Effector memory CD4-positive, alpha-beta T cell (primary cell): Measurements from ENCODE around the gene CCR3.

Source experiments
- DNase-seq, 3 donors: peaks; one replicate each; pipeline ENCODE4 v3.0.0-alpha.2; 2020
- H3K27ac ChIP-seq: 2 replicates; pipeline ENCODE4 v1.7.0; 2013; ENCODE audit warnings: mild to moderate bottlenecking, low read length, moderate library complexity; ENCODE audit not compliant: insufficient read depth, poor library complexity, severe bottlenecking
- H3K27me3 ChIP-seq: replicated peaks from 2 replicates; pipeline ENCODE4 v1.7.0; 2013; ENCODE audit warnings: mild to moderate bottlenecking, low read length; ENCODE audit not compliant: insufficient read depth, control insufficient read depth, poor library complexity, severe bottlenecking
- H3K36me3 ChIP-seq: 2 replicates; pipeline ENCODE4 v1.7.0; 2013; ENCODE audit warnings: mild to moderate bottlenecking, low read length, moderate library complexity; ENCODE audit not compliant: control insufficient read depth, insufficient read depth
- H3K4me1 ChIP-seq: 2 replicates; pipeline ENCODE4 v1.7.0; 2013; ENCODE audit warnings: low read length, mild to moderate bottlenecking; ENCODE audit not compliant: control insufficient read depth, insufficient read depth, poor library complexity, severe bottlenecking
- H3K4me3 ChIP-seq: 2 replicates; pipeline ENCODE4 v1.7.0; 2013; ENCODE audit warnings: low read length, low read depth, mild to moderate bottlenecking; ENCODE audit not compliant: insufficient read depth, poor library complexity, severe bottlenecking
- H3K9me3 ChIP-seq: 2 replicates; pipeline ENCODE4 v1.7.0; 2013; ENCODE audit warnings: mild to moderate bottlenecking, low read length, moderate library complexity; ENCODE audit not compliant: control insufficient read depth

CCR3 gene

DNA sequence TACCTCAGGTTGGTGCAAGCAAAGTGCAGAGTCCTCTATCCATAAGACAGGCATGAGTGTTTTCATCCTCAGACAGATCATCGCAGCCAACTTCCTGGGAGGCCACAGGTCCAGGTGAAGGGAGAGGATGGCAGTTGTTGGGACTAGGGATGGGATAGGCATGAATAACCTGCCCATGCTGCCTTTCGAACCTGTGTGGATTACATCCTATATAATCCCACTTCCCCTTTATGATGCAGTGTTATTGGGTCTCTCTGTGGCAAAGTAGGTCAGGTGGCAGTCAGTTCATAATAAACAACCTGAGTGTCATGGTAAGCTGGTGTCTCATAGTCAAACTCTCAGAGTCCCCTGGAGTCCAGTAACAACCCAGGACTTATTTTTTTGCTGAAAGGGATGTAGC lies 40.4 kb downstream of the CCR3 start:
- Histone ChIP-seq H3K27ac (peak overlapping the region; percentile 31), H3K4me1 (peaks cover 63% of the 10 kb centered on the region), H3K36me3 (no peaks in the 10 kb centered on the region), H3K4me3 (no peak overlapping the region), H3K9me3 (no peaks in the 10 kb centered on the region), H3K27me3 (no peaks in the 10 kb centered on the region)
- no peak for DNase-seq

DNA sequence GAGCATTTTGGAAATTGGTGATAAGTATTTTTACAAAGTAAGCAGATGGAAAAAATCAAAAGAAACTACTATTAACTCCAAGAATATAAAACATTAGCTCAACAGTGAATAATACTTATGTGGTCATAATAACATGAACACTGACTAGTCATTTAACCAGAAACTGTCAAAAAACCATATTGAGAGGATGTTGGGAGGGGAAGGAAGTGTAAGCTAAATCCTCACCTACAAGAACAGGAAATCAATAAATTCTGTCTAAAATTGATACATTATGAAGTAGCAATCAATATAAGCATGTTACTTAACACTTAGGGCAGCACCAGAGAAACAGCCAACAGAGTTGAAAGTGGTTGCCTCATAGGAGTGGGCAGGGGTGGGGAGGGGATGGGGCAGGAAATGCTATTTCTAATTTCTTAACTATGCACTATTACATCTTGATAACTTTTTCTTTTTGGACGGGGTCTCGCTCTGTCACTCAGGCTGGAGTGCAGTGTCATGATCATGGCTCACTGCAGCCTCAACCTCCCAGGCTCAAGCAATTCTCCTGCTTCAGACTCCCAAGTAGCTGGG lies 41.7 kb downstream of the CCR3 start:
- Histone ChIP-seq H3K4me3 (no peak overlapping the region), H3K27me3 (no peaks in the 10 kb centered on the region), H3K4me1 (peaks cover 63% of the 10 kb centered on the region), H3K9me3 (no peaks in the 10 kb centered on the region), H3K27ac (peak overlapping the region; percentile 38), H3K36me3 (no peaks in the 10 kb centered on the region)
- no peak for DNase-seq

DNA sequence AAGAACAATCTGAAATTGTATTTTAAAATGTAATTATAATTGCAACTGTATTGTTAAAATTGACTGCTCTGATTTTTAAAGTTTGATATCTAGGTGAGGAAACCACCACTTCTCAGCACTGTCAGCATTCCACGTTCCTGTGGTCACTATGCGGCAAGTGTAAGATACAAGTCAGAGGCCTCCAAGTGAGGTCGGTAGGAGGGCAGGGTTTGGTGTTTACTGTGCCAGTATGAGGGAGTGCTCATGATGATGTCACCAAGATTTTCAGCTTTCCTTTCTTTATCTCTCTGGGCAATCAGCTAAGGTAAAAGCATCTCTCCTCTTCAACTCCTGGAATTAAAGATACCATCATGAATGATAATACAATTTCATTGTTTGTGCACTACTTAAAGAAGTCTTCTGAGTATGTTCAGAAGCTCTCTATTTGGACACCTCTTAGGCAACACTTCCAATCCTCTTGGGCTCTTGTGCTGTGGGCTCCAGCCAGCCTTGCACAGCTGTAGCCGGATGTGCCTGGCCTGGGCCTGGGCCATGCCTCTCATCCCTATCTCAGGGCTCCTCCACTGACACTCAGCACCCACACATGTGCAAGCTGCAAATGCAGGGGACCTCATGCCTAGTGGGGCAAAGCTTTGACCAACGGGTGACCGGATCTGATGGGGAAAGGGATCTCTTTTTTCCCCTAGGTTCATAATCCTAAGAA lies 42.9 kb downstream of the CCR3 start:
- no peaks in the 10 kb centered on the region for H3K27me3 ChIP-seq
- DNase-seq, result peak; percentile 47 to 63 (median 48)
- no peaks in the 10 kb centered on the region for H3K36me3 ChIP-seq
- H3K9me3 ChIP-seq, result no peaks in the 10 kb centered on the region
- peaks cover 60% of the 10 kb centered on the region for H3K4me1 ChIP-seq
- H3K27ac ChIP-seq, result peak overlapping the region; percentile 52
- no peak overlapping the region for H3K4me3 ChIP-seq

DNA sequence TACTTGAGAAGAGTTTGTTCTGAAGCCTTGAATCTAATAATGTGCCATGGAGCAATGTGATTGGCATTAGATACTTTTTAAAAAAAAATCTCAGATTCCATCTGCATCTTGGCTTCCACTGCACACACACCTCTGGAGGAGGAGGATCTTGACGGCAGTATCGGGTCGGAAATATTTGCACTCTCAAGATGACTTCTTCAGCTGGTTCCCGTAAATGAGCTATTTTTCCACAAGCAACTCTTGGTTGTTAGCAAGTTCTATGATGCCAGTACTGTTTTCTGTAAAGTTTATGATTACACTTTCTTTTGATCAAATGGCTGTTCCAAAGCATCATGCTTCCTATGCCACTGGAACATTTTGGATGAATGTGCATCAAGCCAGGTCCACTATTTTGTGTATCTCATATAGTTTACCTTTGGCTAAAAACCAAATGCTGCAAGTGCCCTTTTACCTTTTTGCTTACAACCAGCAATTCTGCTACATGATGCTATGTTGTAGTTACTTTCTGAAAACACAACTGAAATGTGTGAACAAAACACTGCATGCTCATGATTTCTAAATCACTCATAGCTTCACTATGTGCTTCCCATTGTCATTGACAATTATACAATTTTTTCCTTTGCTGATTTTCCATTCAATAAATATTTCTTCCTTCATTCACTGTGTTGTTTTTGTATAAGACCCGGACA lies 43.8 kb downstream of the CCR3 start:
- no peak for DNase-seq
- Histone ChIP-seq H3K27ac (no peak overlapping the region), H3K4me1 (peaks cover 51% of the 10 kb centered on the region), H3K27me3 (no peaks in the 10 kb centered on the region), H3K9me3 (no peaks in the 10 kb centered on the region), H3K4me3 (no peak overlapping the region), H3K36me3 (no peaks in the 10 kb centered on the region)

DNA sequence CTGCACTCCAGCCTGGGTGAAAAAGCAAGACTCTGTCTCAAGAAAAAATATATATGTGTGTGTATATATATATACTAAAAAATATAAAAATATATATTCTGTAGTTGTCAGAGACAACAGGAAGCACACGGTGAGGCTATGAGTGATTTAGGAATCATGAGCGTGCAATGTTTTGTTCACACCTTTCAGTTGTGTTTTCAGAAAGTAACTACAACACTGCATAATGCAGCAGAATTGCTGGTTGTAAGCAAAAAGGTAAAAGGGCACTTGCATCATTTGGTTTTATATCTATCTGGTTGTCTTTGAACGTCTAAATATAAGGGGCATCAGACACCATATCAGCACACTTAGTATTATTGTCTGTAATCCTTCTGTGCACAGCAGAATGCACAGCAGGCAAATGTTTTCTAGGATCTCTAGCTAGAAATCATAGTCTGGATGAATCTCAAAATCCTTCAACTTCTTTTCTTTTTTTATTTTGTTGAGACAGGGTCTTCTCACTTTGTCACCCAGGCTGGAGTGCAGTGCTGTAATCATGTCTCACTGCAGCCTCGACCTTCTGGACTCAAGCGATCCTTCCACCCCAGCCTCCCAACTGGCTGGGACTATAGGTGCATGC lies 44.8 kb downstream of the CCR3 start:
- H3K36me3 ChIP-seq, result no peaks in the 10 kb centered on the region
- H3K4me3 ChIP-seq, result no peak overlapping the region
- H3K27ac ChIP-seq, result no peak overlapping the region
- H3K9me3 ChIP-seq, result no peaks in the 10 kb centered on the region
- DNase-seq, result no peak
- H3K4me1 ChIP-seq, result peaks cover 43% of the 10 kb centered on the region
- H3K27me3 ChIP-seq, result no peaks in the 10 kb centered on the region

DNA sequence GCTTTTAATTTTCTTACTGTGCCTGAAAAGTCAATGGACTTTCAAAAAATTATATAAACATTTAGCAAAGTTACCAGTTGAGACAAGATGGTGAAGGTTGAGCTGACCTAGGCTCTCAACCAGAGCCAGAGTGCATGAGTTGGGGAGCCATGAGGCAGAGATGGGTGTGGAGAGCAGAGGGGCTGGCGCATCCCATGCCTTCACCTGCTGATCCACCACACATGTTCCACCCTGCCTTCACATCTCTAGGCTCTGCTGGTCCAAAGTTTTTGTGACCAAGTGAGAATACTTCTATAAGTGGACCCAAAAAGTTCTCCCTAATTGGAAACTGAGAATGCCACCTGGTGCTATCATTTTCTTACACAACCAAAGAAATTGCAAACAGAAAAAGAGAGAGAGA lies 47.3 kb downstream of the CCR3 start:
- Histone ChIP-seq H3K4me1 (peaks cover 33% of the 10 kb centered on the region), H3K36me3 (no peaks in the 10 kb centered on the region), H3K27ac (no peak overlapping the region), H3K9me3 (no peaks in the 10 kb centered on the region), H3K27me3 (no peaks in the 10 kb centered on the region), H3K4me3 (no peak overlapping the region)
- no peak for DNase-seq

DNA sequence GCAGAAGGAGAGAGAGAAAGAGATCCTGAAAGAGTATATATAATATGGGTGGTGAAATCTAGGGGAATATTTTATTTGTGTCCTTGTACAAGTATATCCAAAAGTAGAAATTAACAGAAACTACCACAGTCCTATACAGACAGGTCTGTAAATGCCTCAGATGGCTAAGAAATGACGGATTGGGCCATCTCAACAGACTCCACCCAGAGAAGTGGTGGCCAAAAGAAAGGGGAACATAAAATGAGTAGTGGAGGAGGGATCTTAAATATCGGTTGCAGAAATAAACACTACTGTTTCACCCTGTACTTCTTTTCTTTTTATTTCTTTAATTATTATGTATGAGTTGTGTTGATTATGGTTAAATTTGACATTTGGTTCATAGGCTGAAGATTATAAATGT lies 47.7 kb downstream of the CCR3 start:
- H3K36me3 ChIP-seq, result no peaks in the 10 kb centered on the region
- no peak overlapping the region for H3K4me3 ChIP-seq
- peaks cover 30% of the 10 kb centered on the region for H3K4me1 ChIP-seq
- DNase-seq, result no peak
- H3K27me3 ChIP-seq, result no peaks in the 10 kb centered on the region
- H3K27ac ChIP-seq, result no peak overlapping the region
- no peaks in the 10 kb centered on the region for H3K9me3 ChIP-seq

DNA sequence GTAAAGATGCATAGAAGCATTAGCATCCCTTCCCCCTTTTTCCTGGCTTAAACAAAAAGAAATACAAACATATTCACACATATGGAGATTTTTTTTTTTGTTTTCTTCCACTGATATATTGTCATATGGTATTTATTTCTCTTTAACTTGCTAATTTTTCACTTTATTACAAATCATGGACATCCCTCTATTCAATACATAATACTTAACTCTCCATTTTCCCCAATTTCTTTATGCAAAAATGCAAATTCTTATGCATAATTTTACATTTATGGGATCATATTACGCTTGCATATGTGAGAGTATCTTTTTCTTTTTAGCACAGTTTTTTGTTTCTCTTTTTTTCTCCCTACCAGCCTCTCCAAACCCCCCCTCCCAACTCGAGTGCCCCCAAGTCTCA lies 48.8 kb downstream of the CCR3 start:
- H3K9me3 ChIP-seq, result no peaks in the 10 kb centered on the region
- no peaks in the 10 kb centered on the region for H3K27me3 ChIP-seq
- H3K27ac ChIP-seq, result no peak overlapping the region
- H3K36me3 ChIP-seq, result no peaks in the 10 kb centered on the region
- DNase-seq, result no peak
- H3K4me1 ChIP-seq, result peaks cover 19% of the 10 kb centered on the region
- H3K4me3 ChIP-seq, result no peak overlapping the region

DNA sequence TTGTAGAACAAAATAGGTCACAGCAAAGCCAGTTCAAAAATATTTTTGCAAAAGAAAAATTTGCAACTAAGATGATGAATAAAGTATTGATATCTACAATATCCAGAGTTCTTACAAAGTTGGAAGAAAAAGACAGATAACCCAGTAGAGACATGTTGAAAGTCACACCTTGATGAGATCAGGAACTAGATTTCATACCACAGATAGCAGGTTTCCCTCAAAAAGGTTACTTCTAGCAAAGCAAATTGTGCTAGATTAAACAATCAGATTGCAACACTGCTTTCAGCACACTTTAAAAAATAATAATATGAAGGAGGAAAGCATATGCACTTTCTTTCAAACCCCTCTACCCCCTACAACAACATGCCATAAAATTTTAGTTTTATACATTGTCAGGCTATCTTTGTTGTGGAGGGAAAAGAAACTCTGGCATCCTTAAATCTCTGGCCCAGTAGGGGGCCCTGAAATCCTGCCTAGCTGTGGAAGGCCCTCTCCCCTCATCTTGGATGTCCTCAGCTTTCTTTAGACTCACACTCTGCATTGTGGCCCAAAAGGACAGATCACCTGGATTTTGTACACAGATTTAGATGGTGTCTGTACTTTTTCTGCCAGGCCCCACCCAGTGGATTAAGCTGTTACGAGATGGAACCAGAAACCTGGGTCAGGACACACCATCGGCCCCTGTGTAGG lies 50.9 kb downstream of the CCR3 start:
- no peak overlapping the region for H3K4me3 ChIP-seq
- H3K27ac ChIP-seq, result peak overlapping the region; percentile 35
- H3K36me3 ChIP-seq, result no peaks in the 10 kb centered on the region
- no peaks in the 10 kb centered on the region for H3K27me3 ChIP-seq
- no peak for DNase-seq
- no peaks in the 10 kb centered on the region for H3K9me3 ChIP-seq
- H3K4me1 ChIP-seq, result peaks cover 28% of the 10 kb centered on the region
